GM18508 (cell line): Measurements from ENCODE around the gene TCF12.

Experiments
- ATAC-seq: cut with Tn5 transposase; IDR thresholded peaks from one replicate; pipeline ENCODE4 v1.9.1; 2021; ENCODE audit warnings: moderate number of reproducible peaks; ENCODE audit not compliant: insufficient read depth, unreplicated experiment

TCF12 gene

GRCh38 chr15:57273402-57273801 lies 355.0 kb downstream of the TCF12 start:
- ATAC-seq = no peak

GRCh38 chr15:57278439-57278838 lies 360.0 kb downstream of the TCF12 start:
- no peak for ATAC-seq

- ATAC-seq = no peak
Observed at GRCh38 chr15:57280464-57280863, 362.0 kb downstream of the TCF12 start.

GRCh38 chr15:57281321-57281720 lies 362.9 kb downstream of the TCF12 start:
- ATAC-seq = no peak

- ATAC-seq = no peak
Observed at GRCh38 chr15:57282686-57283085, 364.2 kb downstream of the TCF12 start.

- no peak for ATAC-seq
Observed at GRCh38 chr15:57283774-57284503, 365.5 kb downstream of the TCF12 start.

- peak; percentile 40 for ATAC-seq
Observed at GRCh38 chr15:57284535-57284934, 366.1 kb downstream of the TCF12 start.

GRCh38 chr15:57285386-57285785 lies 366.9 kb downstream of the TCF12 start:
- no peak for ATAC-seq

GRCh38 chr15:57286446-57287122 lies 368.1 kb downstream of the TCF12 start:
- no peak for ATAC-seq

- ATAC-seq = no peak
Observed at GRCh38 chr15:57287123-57287521, 368.7 kb downstream of the TCF12 start.

- no peak for ATAC-seq
Observed at GRCh38 chr15:57288926-57289580, 370.6 kb downstream of the TCF12 start.

GRCh38 chr15:57290187-57290586 lies 371.7 kb downstream of the TCF12 start:
- no peak for ATAC-seq

- ATAC-seq = no peak
Observed at GRCh38 chr15:57290826-57291225, 372.4 kb downstream of the TCF12 start.

- ATAC-seq = no peak
Observed at GRCh38 chr15:57296473-57297162, 378.2 kb downstream of the TCF12 start.

- no peak for ATAC-seq
Observed at GRCh38 chr15:57297163-57297593, 378.7 kb downstream of the TCF12 start.

GRCh38 chr15:57297630-57298029 lies 379.2 kb downstream of the TCF12 start:
- ATAC-seq = no peak

GRCh38 chr15:57298204-57298603 lies 379.8 kb downstream of the TCF12 start:
- no peak for ATAC-seq

GRCh38 chr15:57298843-57299550 lies 380.6 kb downstream of the TCF12 start:
- no peak for ATAC-seq

- no peak for ATAC-seq
Observed at GRCh38 chr15:57301307-57301706, 382.9 kb downstream of the TCF12 start.

GRCh38 chr15:57302640-57303257 lies 384.3 kb downstream of the TCF12 start:
- ATAC-seq = no peak
